ENCODE measurements around the gene ATAD3B.
"Not testable (repeated sequence)": the region's sequence is repeated elsewhere in the genome, so short reads cannot be mapped to it uniquely, and the experiment has no call there.

Gene ATAD3B

GRCh38 chr1:1463312-1463711 lies 8.3 kb upstream of the ATAD3B start:
- no peak for DNase-seq (ENCODE audit: low read depth)
- TF ChIP-seq, protein P1, sequence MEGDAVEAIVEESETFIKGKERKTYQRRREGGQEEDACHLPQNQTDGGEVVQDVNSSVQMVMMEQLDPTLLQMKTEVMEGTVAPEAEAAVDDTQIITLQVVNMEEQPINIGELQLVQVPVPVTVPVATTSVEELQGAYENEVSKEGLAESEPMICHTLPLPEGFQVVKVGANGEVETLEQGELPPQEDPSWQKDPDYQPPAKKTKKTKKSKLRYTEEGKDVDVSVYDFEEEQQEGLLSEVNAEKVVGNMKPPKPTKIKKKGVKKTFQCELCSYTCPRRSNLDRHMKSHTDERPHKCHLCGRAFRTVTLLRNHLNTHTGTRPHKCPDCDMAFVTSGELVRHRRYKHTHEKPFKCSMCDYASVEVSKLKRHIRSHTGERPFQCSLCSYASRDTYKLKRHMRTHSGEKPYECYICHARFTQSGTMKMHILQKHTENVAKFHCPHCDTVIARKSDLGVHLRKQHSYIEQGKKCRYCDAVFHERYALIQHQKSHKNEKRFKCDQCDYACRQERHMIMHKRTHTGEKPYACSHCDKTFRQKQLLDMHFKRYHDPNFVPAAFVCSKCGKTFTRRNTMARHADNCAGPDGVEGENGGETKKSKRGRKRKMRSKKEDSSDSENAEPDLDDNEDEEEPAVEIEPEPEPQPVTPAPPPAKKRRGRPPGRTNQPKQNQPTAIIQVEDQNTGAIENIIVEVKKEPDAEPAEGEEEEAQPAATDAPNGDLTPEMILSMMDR (conservative IDR thresholded peaks at IDR 0.05; ENCODE audit: control insufficient read depth, insufficient read depth, low read depth, low read length) = no peak
- H3K4me3 ChIP-seq (ENCODE audit: control insufficient read depth, low read depth, low read length) = no peak overlapping the region

DNA sequence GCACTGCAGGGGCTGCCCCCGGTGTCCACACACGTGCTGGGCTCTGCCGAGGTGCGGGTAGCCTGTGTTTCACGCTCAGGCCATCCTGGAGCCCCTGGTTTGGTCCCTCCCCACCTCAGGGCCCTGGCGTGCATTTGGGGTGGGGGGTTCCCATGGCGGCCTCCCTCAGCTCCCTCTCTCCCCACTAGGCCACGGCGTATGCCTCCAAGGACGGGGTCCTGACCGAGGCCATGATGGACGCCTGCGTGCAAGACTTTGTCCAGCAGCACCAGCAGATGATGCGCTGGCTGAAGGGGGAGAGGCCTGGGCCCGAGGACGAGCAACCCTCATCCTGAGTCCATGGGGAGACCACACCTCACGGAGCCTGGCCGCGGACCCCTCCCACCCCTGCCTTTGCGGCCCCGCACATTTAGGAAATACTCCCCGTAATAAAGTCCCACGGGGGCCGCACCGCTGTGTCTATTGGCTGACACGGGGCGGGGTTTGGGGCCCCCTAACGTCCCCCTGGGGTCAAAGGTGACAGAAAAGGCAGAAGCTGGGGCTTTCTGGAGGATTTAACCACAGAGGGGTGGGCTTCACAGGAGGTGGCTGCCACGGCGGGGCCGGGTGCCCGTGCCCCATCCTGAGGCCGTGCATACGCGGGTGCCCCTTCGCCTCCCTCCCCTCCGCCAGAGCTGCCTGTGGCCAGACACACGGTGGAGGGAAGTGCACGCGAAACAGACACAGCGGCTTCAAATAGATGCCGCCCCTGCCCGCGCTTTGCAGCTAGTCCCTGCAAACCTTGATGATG lies 3.2 kb upstream of the ATAD3B start:
- DNase-seq (ENCODE audit: low read depth); H3K4me3 ChIP-seq (ENCODE audit: control insufficient read depth, low read depth, low read length): not testable (repeated sequence)

DNA sequence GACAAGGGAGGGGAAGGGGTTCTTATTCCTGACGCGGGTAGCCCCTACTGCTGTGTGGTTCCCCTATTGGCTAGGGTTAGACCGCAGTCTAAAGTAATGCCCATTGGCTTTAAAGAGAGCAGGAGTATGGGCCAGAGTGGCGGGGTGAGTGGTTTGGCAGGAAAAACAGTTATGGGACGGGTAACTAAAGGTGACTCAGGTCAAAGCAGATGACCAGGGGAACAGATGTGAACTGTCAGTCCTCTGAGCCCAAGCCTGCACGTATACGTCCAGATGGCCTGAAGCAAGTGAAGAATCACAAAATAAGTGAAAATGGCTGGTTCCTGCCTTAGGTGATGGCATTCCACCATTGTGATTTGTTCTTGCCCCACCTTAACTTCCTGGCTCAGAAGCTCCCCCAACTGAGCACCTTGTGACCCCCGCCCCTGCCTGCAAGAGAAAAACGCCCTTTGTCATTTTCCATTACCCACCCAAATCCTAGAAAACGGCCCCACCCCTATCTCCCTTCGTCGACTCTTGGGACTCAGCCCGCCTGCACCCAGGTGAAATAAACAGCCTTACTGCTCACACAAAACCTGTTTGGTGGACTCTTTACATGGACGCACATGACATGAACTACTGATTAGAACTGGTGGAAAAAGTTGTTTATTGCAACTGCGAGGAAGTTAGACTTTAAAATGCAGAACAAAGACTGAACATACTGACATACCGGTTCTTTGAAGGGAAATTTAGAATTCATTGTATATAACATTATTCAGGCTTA lies 758 bp upstream of the ATAD3B start:
- DNase-seq (ENCODE audit: low read depth) = peak; percentile 25
- TF ChIP-seq, protein P1 (conservative IDR thresholded peaks at IDR 0.05; ENCODE audit: control insufficient read depth, insufficient read depth, low read depth, low read length) = no peak
- H3K4me3 ChIP-seq (ENCODE audit: control insufficient read depth, low read depth, low read length) = peak overlapping the region; percentile 84

DNA sequence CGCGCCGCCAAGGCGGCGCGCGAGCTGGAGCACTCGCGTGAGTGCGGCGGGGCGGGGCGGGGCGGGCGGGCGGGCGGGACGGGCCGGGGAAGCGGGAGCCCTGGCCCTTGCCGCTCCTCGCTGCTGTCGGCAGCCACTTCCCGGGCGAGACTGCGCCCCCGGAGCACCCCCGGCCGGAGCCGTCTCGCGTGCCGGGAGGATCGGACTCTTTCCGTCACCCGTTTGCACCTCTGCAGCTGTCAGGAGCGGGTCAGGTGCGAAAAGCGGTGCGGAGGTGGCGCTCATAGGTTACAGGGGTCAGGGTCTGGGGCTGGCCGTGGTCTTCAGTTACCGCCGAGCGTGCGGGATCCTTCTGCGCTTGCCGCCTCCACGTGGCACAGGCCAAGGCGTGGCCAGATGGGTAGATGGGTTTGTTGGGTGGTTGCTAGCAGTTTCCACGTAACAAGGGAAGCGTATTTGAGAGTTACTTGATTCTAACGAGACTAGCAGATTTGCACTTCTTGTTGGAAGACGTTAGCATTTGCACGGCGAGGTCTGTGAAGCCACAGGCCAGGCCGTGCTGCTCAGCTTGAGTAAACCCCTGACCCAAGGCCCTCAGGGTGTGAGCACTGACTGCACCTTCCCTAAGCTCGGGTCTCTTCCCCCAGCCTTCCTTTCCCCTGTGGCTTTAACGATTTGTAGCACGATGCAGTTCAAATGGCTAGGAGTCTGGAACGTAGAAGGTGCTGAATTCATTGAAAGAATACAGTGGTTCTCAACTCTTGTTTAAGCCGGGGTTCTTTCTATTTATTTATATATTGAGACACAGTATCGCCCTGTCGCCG lies 700 bp downstream of the ATAD3B start:
- peak overlapping the region; percentile 76 for H3K4me3 ChIP-seq (ENCODE audit: control insufficient read depth, low read depth, low read length)
- DNase-seq (ENCODE audit: low read depth) = not testable (repeated sequence)

DNA sequence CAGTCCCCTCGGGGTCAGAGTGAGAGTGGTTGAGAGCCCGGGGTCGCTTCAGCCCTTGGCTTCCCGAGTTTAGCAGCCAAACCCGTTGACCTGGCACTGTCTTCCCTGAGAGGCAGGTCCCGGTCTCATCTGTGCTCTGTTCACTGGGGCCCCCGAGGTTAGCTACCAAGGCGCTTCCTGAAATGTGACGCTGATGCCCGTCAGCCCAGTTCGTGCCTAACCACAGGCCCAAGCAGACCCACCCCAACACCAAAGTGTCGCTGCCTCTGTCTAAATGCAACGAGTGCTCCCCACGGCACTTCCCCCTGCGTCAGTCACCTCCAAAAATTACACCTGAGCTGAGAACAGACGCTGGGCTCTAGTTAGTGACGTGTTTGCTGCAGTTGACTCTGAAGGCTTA lies 4.4 kb downstream of the ATAD3B start:
- not testable (repeated sequence) for DNase-seq (ENCODE audit: low read depth); H3K4me3 ChIP-seq (ENCODE audit: control insufficient read depth, low read depth, low read length)

- no peak for DNase-seq (ENCODE audit: low read depth)
- TF ChIP-seq, protein P1 (conservative IDR thresholded peaks at IDR 0.05; ENCODE audit: control insufficient read depth, insufficient read depth, low read depth, low read length) = no peak
- H3K4me3 ChIP-seq (ENCODE audit: control insufficient read depth, low read depth, low read length) = no peak overlapping the region
These were observed 5.6 kb downstream of the ATAD3B start for GRCh38 chr1:1477206-1477605.

DNA sequence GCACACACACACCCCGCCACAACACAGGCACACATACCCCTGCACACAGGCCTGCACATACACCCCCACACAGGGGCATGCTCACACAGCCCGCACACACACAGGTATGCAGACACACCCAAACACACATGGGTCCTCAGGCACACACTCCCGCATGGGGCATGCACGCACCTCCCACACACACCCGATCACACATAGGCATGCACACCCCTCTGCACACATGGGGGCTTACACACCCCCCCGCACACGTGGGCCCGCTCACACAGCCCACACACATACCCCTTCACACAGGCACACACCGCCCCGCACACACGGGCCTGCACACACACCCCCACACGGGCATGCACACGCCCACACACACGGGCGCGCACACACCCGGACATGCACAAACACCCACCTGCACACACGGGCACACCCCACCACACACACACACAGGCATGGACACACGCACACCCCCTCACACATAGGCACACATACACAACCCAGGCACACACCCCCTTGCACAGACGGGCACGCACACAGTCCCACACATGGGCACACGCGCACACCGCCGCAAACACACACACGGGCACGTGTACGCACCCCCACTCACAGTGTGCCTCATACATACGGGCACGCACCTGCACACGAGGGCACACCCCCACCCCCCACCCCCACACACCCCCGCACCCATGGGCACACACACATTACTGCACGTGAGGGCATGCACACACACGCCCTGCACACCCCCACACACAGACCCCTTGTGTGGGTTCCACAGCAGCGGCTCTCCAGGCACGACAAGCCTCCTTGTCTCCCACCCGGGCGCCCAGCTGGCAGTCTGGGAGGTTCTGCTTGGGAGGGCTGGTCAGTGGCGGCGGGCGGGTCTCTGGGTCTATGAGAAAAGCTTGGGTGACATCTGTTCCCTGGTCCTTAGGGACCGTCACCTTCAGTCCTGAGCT lies 8.3 kb downstream of the ATAD3B start:
- no peak overlapping the region for H3K4me3 ChIP-seq (ENCODE audit: control insufficient read depth, low read depth, low read length)
- TF ChIP-seq, protein P1 (conservative IDR thresholded peaks at IDR 0.05; ENCODE audit: control insufficient read depth, insufficient read depth, low read depth, low read length) = no peak
- DNase-seq (ENCODE audit: low read depth) = no peak

DNA sequence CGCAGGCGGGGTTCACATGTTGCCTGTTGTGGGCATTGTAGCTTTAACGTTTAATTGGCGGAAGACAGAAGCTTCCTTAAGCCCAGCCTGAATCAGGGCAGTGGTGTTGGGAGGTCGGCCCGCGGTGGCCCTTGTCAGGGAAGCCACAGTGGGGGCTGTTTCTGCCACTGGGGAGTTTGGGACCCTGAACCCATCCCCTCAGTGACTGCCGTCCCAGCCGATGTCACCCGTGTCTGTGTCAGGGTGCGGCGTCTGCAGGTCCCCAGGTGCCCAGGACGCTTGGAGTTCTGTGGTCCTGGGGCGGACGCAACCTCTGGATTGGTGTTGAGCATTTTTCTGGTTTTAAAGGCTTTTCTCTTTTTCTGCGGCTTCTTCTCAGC lies 8.9 kb downstream of the ATAD3B start:
- DNase-seq (ENCODE audit: low read depth); H3K4me3 ChIP-seq (ENCODE audit: control insufficient read depth, low read depth, low read length): not testable (repeated sequence)

DNA sequence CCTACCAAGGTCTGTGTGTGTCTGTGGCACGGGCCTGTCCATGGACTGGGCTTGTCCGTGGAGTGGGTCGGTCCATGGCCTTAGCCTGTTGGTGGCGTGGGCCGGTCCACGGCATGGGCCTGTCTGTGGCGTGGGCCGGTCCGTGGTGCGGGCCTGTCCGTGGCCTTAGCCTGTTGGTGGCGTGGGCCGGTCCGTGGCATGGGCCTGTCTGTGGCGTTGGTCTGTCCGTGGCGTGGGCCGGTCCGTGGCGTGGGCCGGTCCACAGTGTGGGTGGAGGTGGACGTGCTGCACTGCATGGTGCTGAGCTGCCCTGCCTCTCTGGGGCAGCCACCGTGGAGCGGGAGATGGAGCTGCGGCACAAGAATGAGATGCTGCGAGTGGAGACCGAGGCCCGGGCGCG lies 10.2 kb downstream of the ATAD3B start:
- DNase-seq (ENCODE audit: low read depth); H3K4me3 ChIP-seq (ENCODE audit: control insufficient read depth, low read depth, low read length): not testable (repeated sequence)
